GM21381 (cell line): ENCODE results near the gene TXNRD1.
"Not testable (repeated sequence)": the region's sequence is repeated elsewhere in the genome, so short reads cannot be mapped to it uniquely, and the experiment has no call there.

Source experiments
- ATAC-seq: cut with Tn5 transposase; IDR thresholded peaks from one replicate; pipeline ENCODE4 v1.9.1; 2021; ENCODE audit warnings: mild to moderate bottlenecking, moderate library complexity; ENCODE audit not compliant: unreplicated experiment

Gene TXNRD1

GRCh38 chr12:104234926-104235499 is 19.4 kb downstream of the TXNRD1 start:
- no peak for ATAC-seq

GRCh38 chr12:104237930-104238329 is 22.4 kb downstream of the TXNRD1 start:
- no peak for ATAC-seq

GRCh38 chr12:104242546-104243206 is 27.1 kb downstream of the TXNRD1 start:
- ATAC-seq: no peak

- no peak for ATAC-seq
Observed at GRCh38 chr12:104243551-104243950, 28.0 kb downstream of the TXNRD1 start.

- no peak for ATAC-seq
Observed at GRCh38 chr12:104243971-104244370, 28.4 kb downstream of the TXNRD1 start.

- no peak for ATAC-seq
Observed at GRCh38 chr12:104247698-104248097, 32.1 kb downstream of the TXNRD1 start.

- no peak for ATAC-seq
Observed at GRCh38 chr12:104248444-104248843, 32.9 kb downstream of the TXNRD1 start.

- no peak for ATAC-seq
Observed at GRCh38 chr12:104249017-104249416, 33.4 kb downstream of the TXNRD1 start.

GRCh38 chr12:104249898-104250297 is 34.3 kb downstream of the TXNRD1 start:
- ATAC-seq: no peak

GRCh38 chr12:104250366-104251125 is 35.0 kb downstream of the TXNRD1 start:
- no peak for ATAC-seq

GRCh38 chr12:104257913-104258472 is 42.4 kb downstream of the TXNRD1 start:
- ATAC-seq: no peak

- no peak for ATAC-seq
Observed at GRCh38 chr12:104258476-104259067, 43.0 kb downstream of the TXNRD1 start.

- ATAC-seq: no peak
Observed at GRCh38 chr12:104263026-104263425, 47.4 kb downstream of the TXNRD1 start.

GRCh38 chr12:104263580-104264358 is 48.2 kb downstream of the TXNRD1 start:
- ATAC-seq: no peak

GRCh38 chr12:104265436-104265835 is 49.9 kb downstream of the TXNRD1 start:
- ATAC-seq: not testable (repeated sequence)

GRCh38 chr12:104272938-104273337 is 57.4 kb downstream of the TXNRD1 start:
- ATAC-seq: no peak

GRCh38 chr12:104273503-104273902 is 57.9 kb downstream of the TXNRD1 start:
- ATAC-seq: no peak

- no peak for ATAC-seq
Observed at GRCh38 chr12:104274811-104275210, 59.2 kb downstream of the TXNRD1 start.

- ATAC-seq: peak; percentile 12
Observed at GRCh38 chr12:104275689-104276088, 60.1 kb downstream of the TXNRD1 start.

- peak; percentile 73 for ATAC-seq
Observed at GRCh38 chr12:104276273-104277131, 60.9 kb downstream of the TXNRD1 start.
